Psoas muscle (tissue), 8 donors: ENCODE measurements around the gene ANKRD17. TPM values are rescaled to one million over a fixed set of nuclear protein-coding genes. Genes with fewer than 3 reads are reported as not detected.
"Not testable (repeated sequence)": the region's sequence is repeated elsewhere in the genome, so short reads cannot be mapped to it uniquely, and the experiment has no call there.

Source experiments
- ATAC-seq, 4 donors: fragments of 200-7000 bp; cut with Tn5 transposase; one replicate each; pipeline ENCODE4 v1.9.1; 2020; ENCODE audit warnings: moderate library complexity in 3 of 4, mild to moderate bottlenecking in 2 of 4
- DNase-seq, 2 donors: peaks; one replicate each; pipeline ENCODE4 v3.0.0-alpha.2; 2020
- H3K27ac ChIP-seq: fragments of 200-600 bp; one replicate; pipeline ENCODE4 v1.8.0; 2022
- H3K27me3 ChIP-seq, 3 donors: fragments of 200-600 bp in 1 of 3; one replicate each; pipeline versions ENCODE4 v1.6.1 to v1.8.0; 2013 to 2022; ENCODE audit warnings: low read length in 2 of 3, mild to moderate bottlenecking in 2 of 3, moderate library complexity in 1 of 3; ENCODE audit not compliant: insufficient read depth in 3 of 3
- H3K36me3 ChIP-seq, 2 donors: fragments of 200-600 bp in 1 of 2; one replicate each; pipeline versions ENCODE4 v1.6.1 to v1.8.0; 2013 to 2022; ENCODE audit warnings: low read depth in 1 of 2, mild to moderate bottlenecking in 1 of 2, moderate library complexity in 1 of 2; ENCODE audit not compliant: insufficient read depth in 1 of 2
- H3K4me1 ChIP-seq: fragments of 200-600 bp; one replicate; pipeline ENCODE4 v1.8.0; 2022
- H3K4me3 ChIP-seq: fragments of 200-600 bp; one replicate; pipeline ENCODE4 v1.8.0; 2022; ENCODE audit warnings: mild to moderate bottlenecking
- H3K9me3 ChIP-seq: fragments of 200-600 bp; one replicate; pipeline ENCODE4 v1.8.0; 2022
- WGBS, 3 donors: extraction: QIAGEN DNeasy Blood & Tissue Kit; methylation state at CpG; one replicate each; pipeline versions ENCODE4 v1.1.6 to v1.1.7; 2013; 5-methylcytosine and 5-hydroxymethylcytosine counted together
- intact Hi-C, 2 donors: fragments of 100-400 bp; cut with DNase I; formaldehyde crosslinking; loops; one replicate each; pipeline versions ENCODE4 v1.11.0 to v1.14.2; 2022
- polyA plus RNA-seq, 3 donors: library from polyadenylated mRNA; stranded (reverse); fragments of 200-250 nt; gene quantifications; one replicate each; pipeline ENCODE4 v1.2.3, GENCODE V29; 2013
- total RNA-seq, 4 donors: library from RNA; stranded (reverse); fragmentation: NEBNext Ultra II Directional in 2 of 4; extraction: Animal tissue kit (Norgen Biotek cat#: 25700) in 2 of 4; gene quantifications; one replicate each; pipeline versions ENCODE4 v1.2.1 to v1.2.4, GENCODE V29; 2021 to 2023
- TF ChIP-seq, protein P1 (sequence below): fragments of 200-600 bp; IDR thresholded peaks from one replicate; pipeline ENCODE4 v1.8.0; 2022; ENCODE audit warnings: antibody characterized with exemption
- donor health status: healthy with polysubstance abuse.
- donor health status: DM: no; HTN: no; CAD: no; lungs with moderate emphysema.
- donor health status: Bipolar disorder and iron deficiency.
- donor health status: healthy.
- donor health status: DM: yes; HTN: yes; CAD: no.
- donor health status: DM: no; HTN: no; CAD: no.
- donor health status: DM: no; HTN: no; CAD: no.
- donor health status: DM: yes; HTN: yes; CAD: no.

Gene ANKRD17
- total and polyA plus RNA-seq, 7 donors: 8.0 to 66.2 (median 46.6) TPM

DNA sequence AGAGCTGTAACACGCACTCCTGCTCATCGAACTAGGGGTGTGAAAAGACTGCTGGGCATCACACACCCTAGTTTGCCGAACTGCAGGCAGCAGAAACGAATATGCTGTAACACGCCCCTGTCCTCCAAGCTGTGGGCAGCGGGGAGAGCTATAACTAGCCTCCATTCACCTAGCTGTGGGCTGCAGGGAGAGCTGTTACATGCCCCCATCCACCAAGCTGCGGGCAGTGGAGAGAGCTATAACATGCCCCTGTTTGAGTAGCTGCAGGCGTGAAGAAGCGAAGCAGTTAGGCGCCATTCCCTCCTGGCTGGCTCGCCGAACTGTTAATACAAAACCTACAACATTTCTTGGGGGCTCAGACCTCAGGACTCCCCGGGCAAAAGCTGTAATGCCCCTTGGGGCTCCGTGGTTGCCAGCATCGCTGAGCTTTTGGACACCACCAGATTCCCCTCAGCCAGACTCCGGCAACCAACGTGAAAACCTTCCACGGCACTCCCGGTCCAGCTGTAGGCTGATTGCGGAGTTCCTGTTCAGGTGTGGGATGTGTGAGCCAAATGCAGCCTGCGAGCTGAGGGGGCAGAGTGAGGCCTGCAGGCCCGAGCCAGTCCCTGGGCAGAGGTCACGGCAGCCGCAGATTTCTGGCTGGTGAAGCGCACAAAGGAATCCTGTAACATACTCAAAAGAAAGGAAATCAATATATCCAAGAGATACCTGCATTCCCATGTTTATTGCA lies 41.1 kb upstream of the ANKRD17 start:
- Histone ChIP-seq H3K4me1 (no peaks in the 10 kb centered on the region), H3K36me3 (no peaks in the 10 kb centered on the region), H3K4me3 (no peak overlapping the region), H3K27ac (no peak overlapping the region), H3K27me3 (no peaks in the 10 kb centered on the region), H3K9me3 (no peaks in the 10 kb centered on the region)
- WGBS, 3 donors: 93 to 96% (median 96%) methylated on average over 25 of the region's 25 CpGs
- intact Hi-C loops: no loop called here
- ATAC-seq: no peak
- TF ChIP-seq, protein P1, sequence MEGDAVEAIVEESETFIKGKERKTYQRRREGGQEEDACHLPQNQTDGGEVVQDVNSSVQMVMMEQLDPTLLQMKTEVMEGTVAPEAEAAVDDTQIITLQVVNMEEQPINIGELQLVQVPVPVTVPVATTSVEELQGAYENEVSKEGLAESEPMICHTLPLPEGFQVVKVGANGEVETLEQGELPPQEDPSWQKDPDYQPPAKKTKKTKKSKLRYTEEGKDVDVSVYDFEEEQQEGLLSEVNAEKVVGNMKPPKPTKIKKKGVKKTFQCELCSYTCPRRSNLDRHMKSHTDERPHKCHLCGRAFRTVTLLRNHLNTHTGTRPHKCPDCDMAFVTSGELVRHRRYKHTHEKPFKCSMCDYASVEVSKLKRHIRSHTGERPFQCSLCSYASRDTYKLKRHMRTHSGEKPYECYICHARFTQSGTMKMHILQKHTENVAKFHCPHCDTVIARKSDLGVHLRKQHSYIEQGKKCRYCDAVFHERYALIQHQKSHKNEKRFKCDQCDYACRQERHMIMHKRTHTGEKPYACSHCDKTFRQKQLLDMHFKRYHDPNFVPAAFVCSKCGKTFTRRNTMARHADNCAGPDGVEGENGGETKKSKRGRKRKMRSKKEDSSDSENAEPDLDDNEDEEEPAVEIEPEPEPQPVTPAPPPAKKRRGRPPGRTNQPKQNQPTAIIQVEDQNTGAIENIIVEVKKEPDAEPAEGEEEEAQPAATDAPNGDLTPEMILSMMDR: no peak
- no peak for DNase-seq

DNA sequence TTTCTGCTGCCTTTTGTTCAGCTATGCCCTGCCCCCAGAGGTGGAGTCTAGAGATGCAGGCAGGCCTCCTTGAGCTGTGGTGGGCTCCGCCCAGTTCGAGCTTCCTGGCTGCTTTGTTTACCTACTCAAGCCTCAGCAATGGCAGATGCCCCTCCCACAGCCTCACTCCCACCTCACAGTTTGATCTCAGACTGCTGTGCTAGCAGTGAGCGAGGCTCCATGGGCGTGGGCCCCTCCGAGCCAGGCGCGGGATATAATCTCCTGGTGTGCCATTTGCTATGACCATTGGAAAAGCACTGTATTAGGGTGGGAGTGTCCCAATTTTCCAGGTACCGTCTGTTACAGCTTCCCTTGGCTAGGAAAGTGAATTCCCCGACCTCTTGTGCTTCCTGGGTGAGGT lies 34.1 kb upstream of the ANKRD17 start:
- H3K9me3 ChIP-seq, H3K4me3 ChIP-seq, H3K27ac ChIP-seq, DNase-seq, ATAC-seq, intact Hi-C loops, H3K4me1 ChIP-seq, H3K27me3 ChIP-seq, H3K36me3 ChIP-seq: not testable (repeated sequence)
- 83 to 87% (median 86%) methylated on average over 9 of the region's 9 CpGs for WGBS, 3 donors

DNA sequence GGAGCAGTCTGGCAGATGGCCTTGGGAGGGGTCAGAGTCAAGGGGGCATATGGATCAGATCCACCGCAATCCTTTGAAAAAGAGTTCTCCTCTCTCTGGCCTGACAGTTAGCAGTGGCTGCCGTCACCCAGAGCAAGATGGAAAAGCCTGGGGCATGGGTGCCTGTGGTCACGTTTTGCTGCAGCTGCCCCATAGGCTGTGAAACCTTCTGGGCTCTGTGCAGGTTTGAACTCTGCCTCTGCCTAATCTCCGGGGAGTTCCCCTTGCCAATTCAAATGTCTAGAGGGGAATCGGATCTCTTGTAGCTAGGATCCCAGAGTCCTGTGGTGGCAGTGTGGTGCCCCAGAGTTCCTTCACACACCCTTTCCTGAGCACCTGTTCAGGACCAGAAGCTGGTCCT lies 23.4 kb upstream of the ANKRD17 start:
- intact Hi-C loops: no loop called here
- peaks cover 13% of the 10 kb centered on the region for H3K9me3 ChIP-seq
- TF ChIP-seq, protein P1: no peak
- no peak for DNase-seq
- H3K4me3 ChIP-seq: no peak overlapping the region
- WGBS, 3 donors: 82 to 93% (median 85%) methylated on average over 5 of the region's 5 CpGs
- no peak overlapping the region for H3K27ac ChIP-seq
- no peaks in the 10 kb centered on the region for H3K36me3 ChIP-seq
- no peak for ATAC-seq
- no peaks in the 10 kb centered on the region for H3K27me3 ChIP-seq
- H3K4me1 ChIP-seq: no peaks in the 10 kb centered on the region

DNA sequence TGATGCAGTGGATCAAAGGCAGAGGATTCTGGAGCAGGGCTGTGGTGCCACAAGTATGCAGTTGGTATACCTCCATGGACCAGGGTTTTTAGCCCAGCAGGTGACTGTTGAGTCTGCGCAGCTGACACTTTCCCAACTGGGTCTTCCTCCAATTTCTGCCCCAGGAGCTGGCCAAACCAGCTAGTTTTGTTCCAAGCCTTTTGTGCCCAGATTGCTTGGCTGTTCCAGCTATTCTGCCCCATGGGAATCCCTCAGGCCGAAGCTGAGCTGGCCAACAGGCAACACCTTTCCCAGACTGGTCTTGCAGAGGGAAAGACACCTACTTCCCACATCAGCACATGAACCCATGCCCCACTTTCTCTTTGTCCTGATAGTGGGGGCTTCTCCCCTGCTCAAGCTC lies 22.8 kb upstream of the ANKRD17 start:
- DNase-seq: no peak
- Histone ChIP-seq H3K27ac (no peak overlapping the region), H3K9me3 (peaks cover 13% of the 10 kb centered on the region), H3K4me3 (no peak overlapping the region), H3K27me3 (no peaks in the 10 kb centered on the region), H3K36me3 (no peaks in the 10 kb centered on the region), H3K4me1 (no peaks in the 10 kb centered on the region)
- 46 to 63% (median 49%) methylated on average over 2 of the region's 2 CpGs for WGBS, 3 donors
- TF ChIP-seq, protein P1: no peak
- no peak for ATAC-seq
- intact Hi-C loops: no loop called here

DNA sequence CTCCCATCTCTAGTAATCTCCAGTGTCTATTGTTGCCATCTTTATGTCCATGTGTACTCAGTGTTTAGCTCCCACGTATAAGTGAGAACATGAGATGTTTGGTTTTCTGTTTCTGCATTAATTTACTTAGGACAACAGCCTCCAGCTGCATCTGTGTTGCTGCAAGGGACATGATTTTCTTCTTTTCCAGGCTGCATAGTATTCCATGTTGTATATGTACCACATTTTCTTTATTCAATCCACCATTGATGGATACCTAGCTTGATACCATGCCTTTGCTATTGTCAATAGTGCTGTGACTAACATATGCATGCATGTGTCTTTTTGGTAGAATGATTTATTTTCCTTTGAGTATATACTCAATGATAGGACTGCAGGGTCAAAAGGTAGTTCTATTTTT lies 18.6 kb upstream of the ANKRD17 start:
- ATAC-seq: no peak
- no peak overlapping the region for H3K4me3 ChIP-seq
- H3K27ac ChIP-seq: no peak overlapping the region
- no peak for DNase-seq
- no peaks in the 10 kb centered on the region for H3K36me3 ChIP-seq
- H3K27me3 ChIP-seq: no peaks in the 10 kb centered on the region
- intact Hi-C loops: no loop called here
- 89 to 100% (median 95%) methylated on average over 1 of the region's 1 CpG for WGBS, 3 donors
- TF ChIP-seq, protein P1: no peak
- peaks cover 13% of the 10 kb centered on the region for H3K9me3 ChIP-seq
- H3K4me1 ChIP-seq: no peaks in the 10 kb centered on the region
